ENCODE results near the gene PHF23. TPM values are rescaled to one million over a fixed set of nuclear protein-coding genes. Genes with fewer than 3 reads are reported as not detected.

PHF23 gene
- total RNA-seq, 1 experiment from 2014 or later: 32.5 TPM

- DNase-seq (ENCODE audit: extremely low read depth, low read depth): no peak
Observed at GRCh38 chr17:7207120-7208001, 31.9 kb downstream of the PHF23 start.

- DNase-seq (ENCODE audit: extremely low read depth, low read depth): no peak
Observed at GRCh38 chr17:7205561-7205960, 33.7 kb downstream of the PHF23 start.

GRCh38 chr17:7204828-7205461 lies 34.3 kb downstream of the PHF23 start:
- peak; percentile 74 for DNase-seq (ENCODE audit: extremely low read depth, low read depth)

- no peak for DNase-seq (ENCODE audit: extremely low read depth, low read depth)
Observed at GRCh38 chr17:7204336-7204735, 34.9 kb downstream of the PHF23 start.

- DNase-seq (ENCODE audit: extremely low read depth, low read depth): no peak
Observed at GRCh38 chr17:7203391-7203790, 35.9 kb downstream of the PHF23 start.

- no peak for DNase-seq (ENCODE audit: extremely low read depth, low read depth)
Observed at GRCh38 chr17:7196651-7197401, 42.4 kb downstream of the PHF23 start.

- no peak for DNase-seq (ENCODE audit: extremely low read depth, low read depth)
Observed at GRCh38 chr17:7195971-7196370, 43.3 kb downstream of the PHF23 start.

GRCh38 chr17:7192271-7192937 lies 46.9 kb downstream of the PHF23 start:
- no peak for DNase-seq (ENCODE audit: extremely low read depth, low read depth)

GRCh38 chr17:7191571-7192270 lies 47.5 kb downstream of the PHF23 start:
- DNase-seq (ENCODE audit: extremely low read depth, low read depth): peak; percentile 18

- no peak for DNase-seq (ENCODE audit: extremely low read depth, low read depth)
Observed at GRCh38 chr17:7191069-7191468, 48.2 kb downstream of the PHF23 start.

GRCh38 chr17:7190276-7190917 lies 48.9 kb downstream of the PHF23 start:
- DNase-seq (ENCODE audit: extremely low read depth, low read depth): no peak

GRCh38 chr17:7186241-7186640 lies 53.0 kb downstream of the PHF23 start:
- DNase-seq (ENCODE audit: extremely low read depth, low read depth): no peak

Small RNA genes lying within 50 kb of the gene (small RNA-seq; reads per million reads assigned to genes)
- gene AC120057.4 (0 to 0.06 reads per million in 2 experiments), gene MIR324 (0.68 to 11.7 reads per million in 2 experiments), gene RF00019 (0 reads per million in 2 experiments)

Other genes with a start within 250 kb of the PHF23 start
- gene ALOX12, start 243.4 kb downstream of the PHF23 start, total RNA-seq (2014; rRNA removed; shearing (Covaris generic)): not detected in 2 replicates
- gene RNASEK, start 226.8 kb downstream of the PHF23 start, total RNA-seq (2014; rRNA removed; shearing (Covaris generic)): 276 and 291 TPM in 2 replicates
- gene BCL6B, start 216.4 kb downstream of the PHF23 start, total RNA-seq (2014; rRNA removed; shearing (Covaris generic)): not detected in 2 replicates
- gene SLC16A13, start 203.4 kb downstream of the PHF23 start, total RNA-seq (2014; rRNA removed; shearing (Covaris generic)): 0.49 and 1.2 TPM in 2 replicates
- 0.12 TPM in 1 of 2 replicates, not detected in the other for gene SLC16A11, start 195.4 kb downstream of the PHF23 start, total RNA-seq (2014; rRNA removed; shearing (Covaris generic))
- gene CLEC10A, start 159.2 kb downstream of the PHF23 start, total RNA-seq (2014; rRNA removed; shearing (Covaris generic)): not detected in 2 replicates
- not detected in 2 replicates for gene ASGR2, start 124.6 kb downstream of the PHF23 start, total RNA-seq (2014; rRNA removed; shearing (Covaris generic))
- 0.22 TPM in 1 of 2 replicates, not detected in the other for gene ASGR1, start 60.1 kb downstream of the PHF23 start, total RNA-seq (2014; rRNA removed; shearing (Covaris generic))
- gene DLG4, start 19.6 kb downstream of the PHF23 start, total RNA-seq (2014; rRNA removed; shearing (Covaris generic)): 3.6 and 3.7 TPM in 2 replicates
- gene ACADVL, start 19.5 kb downstream of the PHF23 start, total RNA-seq (2014; rRNA removed; shearing (Covaris generic)): 249 and 250 TPM in 2 replicates
- gene DVL2, start 4.9 kb downstream of the PHF23 start, total RNA-seq (2014; rRNA removed; shearing (Covaris generic)): 49.5 and 54.9 TPM in 2 replicates
- gene GABARAP, start 3.0 kb upstream of the PHF23 start, total RNA-seq (2014; rRNA removed; shearing (Covaris generic)): 150 and 175 TPM in 2 replicates
- gene CTDNEP1, start 12.3 kb upstream of the PHF23 start, total RNA-seq (2014; rRNA removed; shearing (Covaris generic)): 46.9 and 48.4 TPM in 2 replicates
- 60.6 and 61.4 TPM in 2 replicates for gene ELP5, start 12.8 kb upstream of the PHF23 start, total RNA-seq (2014; rRNA removed; shearing (Covaris generic))
- gene CLDN7, start 23.0 kb upstream of the PHF23 start, total RNA-seq (2014; rRNA removed; shearing (Covaris generic)): 12.6 and 13.2 TPM in 2 replicates
- gene SLC2A4, start 42.3 kb upstream of the PHF23 start, total RNA-seq (2014; rRNA removed; shearing (Covaris generic)): not detected in 2 replicates
- gene YBX2, start 55.2 kb upstream of the PHF23 start, total RNA-seq (2014; rRNA removed; shearing (Covaris generic)): 0.06 and 0.15 TPM in 2 replicates
- 659 and 733 TPM in 2 replicates for gene EIF5A, start 68.2 kb upstream of the PHF23 start, total RNA-seq (2014; rRNA removed; shearing (Covaris generic))
- gene GPS2, start 75.9 kb upstream of the PHF23 start, total RNA-seq (2014; rRNA removed; shearing (Covaris generic)): 63.3 and 64.2 TPM in 2 replicates
- gene NEURL4, start 89.9 kb upstream of the PHF23 start, total RNA-seq (2014; rRNA removed; shearing (Covaris generic)): 15.0 and 22.7 TPM in 2 replicates
- gene ACAP1, start 97.1 kb upstream of the PHF23 start, total RNA-seq (2014; rRNA removed; shearing (Covaris generic)): 0.02 TPM in 1 of 2 replicates, not detected in the other
- gene KCTD11, start 112.7 kb upstream of the PHF23 start, total RNA-seq (2014; rRNA removed; shearing (Covaris generic)): 5.0 and 6.0 TPM in 2 replicates
- gene TMEM95, start 115.7 kb upstream of the PHF23 start, total RNA-seq (2014; rRNA removed; shearing (Covaris generic)): not detected in 2 replicates
- gene TNK1, start 141.6 kb upstream of the PHF23 start, total RNA-seq (2014; rRNA removed; shearing (Covaris generic)): 3.5 and 3.9 TPM in 2 replicates
- 31.3 and 32.4 TPM in 2 replicates for gene PLSCR3, start 155.1 kb upstream of the PHF23 start, total RNA-seq (2014; rRNA removed; shearing (Covaris generic))
- gene TMEM256, start 164.6 kb upstream of the PHF23 start, total RNA-seq (2014; rRNA removed; shearing (Covaris generic)): 107 and 202 TPM in 2 replicates
- gene NLGN2, start 168.4 kb upstream of the PHF23 start, total RNA-seq (2014; rRNA removed; shearing (Covaris generic)): 5.5 and 6.2 TPM in 2 replicates
- gene SPEM1, start 180.9 kb upstream of the PHF23 start, total RNA-seq (2014; rRNA removed; shearing (Covaris generic)): not detected in 2 replicates
- gene SPEM2, start 186.2 kb upstream of the PHF23 start, total RNA-seq (2014; rRNA removed; shearing (Covaris generic)): not detected in 2 replicates
- gene SPEM3, start 189.4 kb upstream of the PHF23 start, total RNA-seq (2014; rRNA removed; shearing (Covaris generic)): not detected in 2 replicates
- 6.3 and 7.9 TPM in 2 replicates for gene TMEM102, start 196.0 kb upstream of the PHF23 start, total RNA-seq (2014; rRNA removed; shearing (Covaris generic))
- 1.2 TPM in 2 replicates for gene FGF11, start 200.1 kb upstream of the PHF23 start, total RNA-seq (2014; rRNA removed; shearing (Covaris generic))
- 3.6 and 3.8 TPM in 2 replicates for gene CHRNB1, start 205.6 kb upstream of the PHF23 start, total RNA-seq (2014; rRNA removed; shearing (Covaris generic))
- 14.7 and 15.3 TPM in 2 replicates for gene ZBTB4, start 240.2 kb upstream of the PHF23 start, total RNA-seq (2014; rRNA removed; shearing (Covaris generic))
- gene SLC35G6, start 242.0 kb upstream of the PHF23 start, total RNA-seq (2014; rRNA removed; shearing (Covaris generic)): not detected in 2 replicates
- gene POLR2A, start 244.9 kb upstream of the PHF23 start, total RNA-seq (2014; rRNA removed; shearing (Covaris generic)): 27.1 and 35.3 TPM in 2 replicates